ENCODE results near the gene FOSL2. TPM values are rescaled to one million over a fixed set of nuclear protein-coding genes. Genes with fewer than 3 reads are reported as not detected.

FOSL2 gene
- total RNA-seq, 1 donor from 2014 or later = 156 TPM

DNA sequence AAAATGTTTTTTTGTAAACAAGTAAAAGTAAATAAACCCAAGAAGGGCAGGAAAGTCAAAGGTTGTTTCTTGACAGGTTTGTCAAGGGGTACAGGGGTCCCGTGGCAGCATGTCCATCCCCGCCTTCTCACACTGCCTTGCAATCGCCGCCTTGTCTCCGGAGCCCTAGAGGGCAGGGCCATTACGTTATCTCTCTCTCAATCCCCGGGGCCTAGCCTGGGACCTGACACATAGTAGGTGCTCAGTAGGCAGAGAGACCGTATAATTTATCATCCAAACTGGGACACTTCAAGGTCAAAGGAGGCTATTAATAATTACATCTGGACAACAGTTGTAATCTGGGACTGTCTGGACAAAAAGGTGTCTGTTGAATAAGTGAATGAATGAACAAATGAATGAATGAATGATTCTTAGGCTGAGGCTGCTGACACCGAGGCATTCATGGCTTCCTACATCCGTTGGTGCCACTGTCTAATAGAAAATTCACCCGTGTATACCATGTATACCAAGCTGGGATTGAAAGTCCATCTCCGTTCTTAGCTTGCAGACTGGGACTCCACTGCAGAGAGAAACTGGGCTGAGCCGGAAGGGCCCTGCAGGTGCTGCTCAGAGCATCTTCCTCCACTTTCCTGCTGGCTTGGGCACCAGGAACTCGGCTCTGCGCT is 58.4 kb downstream of the FOSL2 start:
- no peaks in the 10 kb centered on the region for H3K36me3 Mint-ChIP-seq (ENCODE audit: low read depth)
- no peak overlapping the region for H3K4me3 Mint-ChIP-seq (ENCODE audit: low read depth)
- H3K9me3 Mint-ChIP-seq = no peaks in the 10 kb centered on the region
- no peaks in the 10 kb centered on the region for H3K27me3 Mint-ChIP-seq (ENCODE audit: low read depth)
- intact Hi-C loops (cut with micrococcal nuclease) = loop anchor here (1.0 to 5.0 kb wide), 2 partner anchors 59 to 559 kb away; partner anchors contain the start of genes BABAM2, FOSL2 and RBKS
- H3K4me1 Mint-ChIP-seq (ENCODE audit: low read depth) = peaks cover 60% of the 10 kb centered on the region
- peak overlapping the region; percentile 88 for H3K27ac Mint-ChIP-seq
- DNase-seq (ENCODE audit: low spot score) = no peak

DNA sequence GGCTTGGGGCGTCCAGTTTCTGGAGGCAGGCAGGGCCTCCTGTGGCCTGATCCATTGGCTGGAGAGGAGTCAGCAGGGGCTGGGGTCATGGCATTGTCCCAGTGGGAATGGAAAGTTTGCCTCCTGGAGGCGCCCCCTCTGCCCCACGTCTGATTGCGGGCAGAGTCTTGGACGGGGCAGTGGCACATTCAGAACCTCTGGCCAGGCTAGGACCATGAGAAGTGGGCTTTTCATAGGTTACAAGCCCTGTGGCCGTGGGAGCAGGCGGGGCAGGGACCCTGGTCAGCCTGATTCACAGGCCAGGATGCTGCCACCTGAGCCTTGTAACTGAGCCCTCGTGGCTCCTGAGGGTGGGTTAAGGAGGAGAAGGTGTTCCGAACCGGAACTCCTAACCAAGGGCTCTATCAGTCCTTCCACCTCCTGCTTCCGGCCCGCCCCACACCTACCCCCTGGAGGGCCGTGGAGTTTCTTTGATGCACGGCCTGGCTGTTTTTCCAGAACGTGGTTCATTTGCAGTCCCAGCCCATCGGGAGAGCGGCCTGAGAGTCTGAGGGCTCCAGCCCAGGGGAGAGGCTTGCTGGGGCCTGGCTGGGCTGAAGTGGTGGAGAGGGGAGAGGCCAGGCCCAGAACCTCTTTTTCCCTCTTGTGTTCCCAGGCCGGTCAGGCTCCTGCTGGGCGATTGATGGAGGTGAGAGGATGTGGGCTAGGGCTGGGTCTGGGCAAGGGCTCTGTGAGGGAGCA is 59.3 kb downstream of the FOSL2 start:
- Mint-ChIP-seq H3K4me3 (ENCODE audit: low read depth) (no peak overlapping the region), H3K9me3 (no peaks in the 10 kb centered on the region), H3K4me1 (ENCODE audit: low read depth) (peaks cover 55% of the 10 kb centered on the region), H3K27ac (no peak overlapping the region), H3K27me3 (ENCODE audit: low read depth) (no peaks in the 10 kb centered on the region), H3K36me3 (ENCODE audit: low read depth) (no peaks in the 10 kb centered on the region)
- intact Hi-C loops (cut with micrococcal nuclease) = loop anchor here (1.0 to 5.0 kb wide), 3 partner anchors 560 to 749 kb away; partner anchors contain the start of genes BABAM2 and RBKS
- no peak for DNase-seq (ENCODE audit: low spot score)

GRCh38 chr2:28452534-28453081 is 60.0 kb downstream of the FOSL2 start:
- Mint-ChIP-seq H3K4me3 (ENCODE audit: low read depth) (no peak overlapping the region), H3K36me3 (ENCODE audit: low read depth) (no peaks in the 10 kb centered on the region), H3K27me3 (ENCODE audit: low read depth) (no peaks in the 10 kb centered on the region), H3K9me3 (no peaks in the 10 kb centered on the region), H3K27ac (peak overlapping the region; percentile 30), H3K4me1 (ENCODE audit: low read depth) (peaks cover 48% of the 10 kb centered on the region)
- DNase-seq (ENCODE audit: low spot score) = peak; percentile 65
- intact Hi-C loops (cut with micrococcal nuclease) = loop anchor here (1.0 to 5.0 kb wide), 3 partner anchors 560 to 750 kb away; partner anchors contain the start of genes BABAM2 and RBKS

DNA sequence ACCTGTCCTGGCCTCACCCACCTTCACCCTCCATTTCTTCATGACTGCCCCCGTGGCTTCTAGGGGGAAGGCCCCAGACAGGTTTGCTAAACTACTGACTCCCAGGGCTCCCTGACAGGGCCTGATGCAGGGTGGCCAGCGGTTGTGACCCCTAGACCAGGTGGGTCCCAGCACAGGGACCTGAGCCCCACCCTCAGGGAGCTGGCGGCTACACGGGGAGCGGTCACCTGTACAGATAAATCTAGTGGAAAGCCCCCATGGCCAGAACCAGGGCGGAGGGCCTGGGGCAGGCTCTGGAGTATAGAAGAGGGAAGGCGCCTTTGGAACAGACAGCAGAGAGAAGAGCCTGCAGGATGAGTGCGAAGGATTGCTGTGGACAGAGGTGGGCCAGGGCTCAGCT is 60.7 kb downstream of the FOSL2 start:
- no peaks in the 10 kb centered on the region for H3K36me3 Mint-ChIP-seq (ENCODE audit: low read depth)
- intact Hi-C loops (cut with micrococcal nuclease) = loop anchor here (2.0 to 5.0 kb wide), 2 partner anchors 561 to 751 kb away; partner anchors contain the start of genes BABAM2 and RBKS
- no peaks in the 10 kb centered on the region for H3K27me3 Mint-ChIP-seq (ENCODE audit: low read depth)
- H3K27ac Mint-ChIP-seq = no peak overlapping the region
- H3K4me1 Mint-ChIP-seq (ENCODE audit: low read depth) = peaks cover 44% of the 10 kb centered on the region
- no peaks in the 10 kb centered on the region for H3K9me3 Mint-ChIP-seq
- H3K4me3 Mint-ChIP-seq (ENCODE audit: low read depth) = no peak overlapping the region
- no peak for DNase-seq (ENCODE audit: low spot score)

DNA sequence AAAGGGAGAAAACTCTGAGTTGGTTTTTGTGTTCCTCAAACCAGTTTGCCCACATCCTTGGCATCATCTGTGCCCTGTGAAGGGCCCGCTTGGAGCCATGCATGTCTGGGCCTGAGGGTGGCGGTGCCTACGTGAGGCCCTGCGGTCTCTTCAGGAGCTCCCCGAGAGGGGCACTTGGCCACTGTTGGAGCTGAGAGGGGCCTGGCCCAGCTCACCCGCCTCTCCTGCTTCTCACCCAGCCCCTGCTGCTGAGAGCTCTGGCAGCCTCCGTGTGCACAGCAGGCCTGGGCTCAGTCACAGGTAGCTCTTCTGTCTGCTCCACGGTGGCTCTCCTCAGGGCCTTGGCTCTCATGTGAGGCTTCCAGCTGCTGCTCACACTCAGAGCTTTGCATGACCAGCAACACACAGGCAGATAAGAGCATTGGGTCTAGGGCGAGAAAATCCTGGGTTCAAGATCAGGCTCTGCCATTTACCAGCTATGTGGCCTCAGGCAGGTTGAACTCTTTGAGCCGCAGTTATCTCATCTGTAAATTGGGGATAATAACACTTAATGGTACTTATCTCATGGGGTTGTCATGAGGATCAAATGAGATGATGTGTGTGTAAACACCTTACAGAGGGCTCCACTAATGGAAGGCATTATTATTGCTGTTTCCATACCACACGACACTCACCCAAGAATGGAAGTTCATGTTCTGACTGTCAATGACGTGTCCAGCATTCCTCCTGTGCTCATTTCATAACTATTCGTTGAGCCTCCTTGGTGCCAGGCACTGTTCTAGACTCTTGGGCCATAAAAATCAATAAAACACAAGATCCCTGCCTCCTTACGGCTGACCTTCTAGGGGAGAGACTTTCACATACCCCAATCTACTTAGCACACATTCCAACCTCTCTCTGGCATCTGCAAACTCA is 61.6 kb downstream of the FOSL2 start:
- H3K27me3 Mint-ChIP-seq (ENCODE audit: low read depth) = no peaks in the 10 kb centered on the region
- DNase-seq (ENCODE audit: low spot score) = no peak
- intact Hi-C loops (cut with micrococcal nuclease) = loop anchor here (5.0 kb wide), 1 partner anchor 562 kb away; the partner anchor contains the start of genes BABAM2 and RBKS
- no peak overlapping the region for H3K4me3 Mint-ChIP-seq (ENCODE audit: low read depth)
- no peak overlapping the region for H3K27ac Mint-ChIP-seq
- no peaks in the 10 kb centered on the region for H3K9me3 Mint-ChIP-seq
- peaks cover 35% of the 10 kb centered on the region for H3K4me1 Mint-ChIP-seq (ENCODE audit: low read depth)
- no peaks in the 10 kb centered on the region for H3K36me3 Mint-ChIP-seq (ENCODE audit: low read depth)

DNA sequence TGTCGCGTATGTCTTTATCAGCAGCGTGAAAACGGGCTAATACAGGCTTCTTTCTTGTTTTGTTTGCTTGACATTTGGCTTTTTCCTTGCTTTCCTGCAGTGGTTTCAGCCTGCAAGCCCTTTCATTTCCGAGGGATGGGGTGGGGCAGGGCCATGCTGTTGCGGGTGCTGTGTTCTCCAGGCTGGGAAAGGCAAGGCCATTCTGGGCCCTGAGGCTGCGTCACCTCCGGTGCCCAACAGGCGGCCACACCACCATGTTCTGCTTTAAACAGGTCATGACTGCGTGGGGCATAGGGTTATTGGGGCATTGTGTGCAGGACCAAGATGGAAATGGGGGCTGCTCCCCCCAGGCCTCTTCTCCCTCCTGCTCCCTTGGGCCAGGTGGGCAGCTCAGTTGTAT is 64.6 kb downstream of the FOSL2 start:
- no peak overlapping the region for H3K4me3 Mint-ChIP-seq (ENCODE audit: low read depth)
- peaks cover 15% of the 10 kb centered on the region for H3K4me1 Mint-ChIP-seq (ENCODE audit: low read depth)
- H3K9me3 Mint-ChIP-seq = peaks cover 8% of the 10 kb centered on the region
- peaks cover under 1% of the 10 kb centered on the region for H3K27me3 Mint-ChIP-seq (ENCODE audit: low read depth)
- no peak overlapping the region for H3K27ac Mint-ChIP-seq
- peaks cover 4% of the 10 kb centered on the region for H3K36me3 Mint-ChIP-seq (ENCODE audit: low read depth)
- intact Hi-C loops (cut with micrococcal nuclease) = no loop called here
- DNase-seq (ENCODE audit: low spot score) = no peak

- intact Hi-C loops (cut with micrococcal nuclease) = no loop called here
- Mint-ChIP-seq H3K27ac (no peak overlapping the region), H3K4me1 (ENCODE audit: low read depth) (peaks cover 36% of the 10 kb centered on the region), H3K4me3 (ENCODE audit: low read depth) (no peak overlapping the region), H3K27me3 (ENCODE audit: low read depth) (peaks cover 2% of the 10 kb centered on the region), H3K9me3 (peaks cover 23% of the 10 kb centered on the region), H3K36me3 (ENCODE audit: low read depth) (peaks cover 8% of the 10 kb centered on the region)
- no peak for DNase-seq (ENCODE audit: low spot score)
These were observed 68.4 kb downstream of the FOSL2 start for GRCh38 chr2:28461056-28461455.

GRCh38 chr2:28462122-28462521 is 69.5 kb downstream of the FOSL2 start:
- H3K36me3 Mint-ChIP-seq (ENCODE audit: low read depth) = peaks cover 8% of the 10 kb centered on the region

GRCh38 chr2:28463211-28463816 is 70.7 kb downstream of the FOSL2 start:
- Mint-ChIP-seq H3K4me3 (ENCODE audit: low read depth) (no peak overlapping the region), H3K9me3 (peaks cover 23% of the 10 kb centered on the region), H3K4me1 (ENCODE audit: low read depth) (peaks cover 39% of the 10 kb centered on the region), H3K36me3 (ENCODE audit: low read depth) (peaks cover 8% of the 10 kb centered on the region), H3K27me3 (ENCODE audit: low read depth) (peaks cover 2% of the 10 kb centered on the region), H3K27ac (no peak overlapping the region)
- DNase-seq (ENCODE audit: low spot score) = no peak
- intact Hi-C loops (cut with micrococcal nuclease) = no loop called here

More at GRCh38 chr2:28462122-28462521, 69.5 kb downstream of the FOSL2 start:
- peaks cover 43% of the 10 kb centered on the region for H3K4me1 Mint-ChIP-seq (ENCODE audit: low read depth)
- H3K9me3 Mint-ChIP-seq = peaks cover 23% of the 10 kb centered on the region
- DNase-seq (ENCODE audit: low spot score) = no peak
- no peak overlapping the region for H3K27ac Mint-ChIP-seq
- intact Hi-C loops (cut with micrococcal nuclease) = no loop called here
- H3K27me3 Mint-ChIP-seq (ENCODE audit: low read depth) = peaks cover 2% of the 10 kb centered on the region
- no peak overlapping the region for H3K4me3 Mint-ChIP-seq (ENCODE audit: low read depth)

DNA sequence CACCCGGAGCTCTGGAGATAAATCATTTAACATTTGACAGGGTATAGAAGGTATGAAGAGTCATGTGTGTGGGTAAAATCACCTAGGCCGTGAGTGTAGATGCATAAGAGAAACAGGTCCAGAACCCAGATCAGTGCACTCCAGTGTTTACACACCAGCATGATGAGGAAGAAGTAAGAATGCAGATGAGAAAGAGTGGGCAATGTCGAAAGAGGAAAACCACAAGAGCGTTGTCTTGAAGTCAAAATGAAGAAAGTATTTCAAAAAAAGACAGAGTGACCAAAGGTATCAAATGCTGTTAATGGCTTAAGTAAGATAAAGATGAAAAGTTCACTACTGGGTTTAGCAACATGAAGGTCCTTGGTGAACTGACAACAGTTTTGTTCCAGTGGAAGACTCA is 71.2 kb downstream of the FOSL2 start:
- intact Hi-C loops (cut with micrococcal nuclease) = loop anchor here (2.0 kb wide), 1 partner anchor 81 kb away; no protein-coding TSS in a partner anchor
- Mint-ChIP-seq H3K4me3 (ENCODE audit: low read depth) (no peak overlapping the region), H3K4me1 (ENCODE audit: low read depth) (peaks cover 42% of the 10 kb centered on the region), H3K9me3 (peaks cover 23% of the 10 kb centered on the region), H3K36me3 (ENCODE audit: low read depth) (peaks cover 8% of the 10 kb centered on the region), H3K27ac (peak overlapping the region; percentile 38), H3K27me3 (ENCODE audit: low read depth) (peaks cover 2% of the 10 kb centered on the region)
- no peak for DNase-seq (ENCODE audit: low spot score)

GRCh38 chr2:28465148-28465885 is 72.7 kb downstream of the FOSL2 start:
- Mint-ChIP-seq H3K4me3 (ENCODE audit: low read depth) (peak overlapping the region; percentile 4), H3K36me3 (ENCODE audit: low read depth) (peaks cover 8% of the 10 kb centered on the region), H3K27me3 (ENCODE audit: low read depth) (peaks cover 2% of the 10 kb centered on the region), H3K4me1 (ENCODE audit: low read depth) (peaks cover 54% of the 10 kb centered on the region), H3K27ac (peak overlapping the region; percentile 71), H3K9me3 (peaks cover 23% of the 10 kb centered on the region)
- DNase-seq (ENCODE audit: low spot score) = no peak
- intact Hi-C loops (cut with micrococcal nuclease) = loop anchor here (1.0 to 5.0 kb wide), 5 partner anchors 19 to 79 kb away; partner anchors contain the start of gene FOSL2
